ENCODE data around the gene DNM1.

The DNM1 gene

DNA sequence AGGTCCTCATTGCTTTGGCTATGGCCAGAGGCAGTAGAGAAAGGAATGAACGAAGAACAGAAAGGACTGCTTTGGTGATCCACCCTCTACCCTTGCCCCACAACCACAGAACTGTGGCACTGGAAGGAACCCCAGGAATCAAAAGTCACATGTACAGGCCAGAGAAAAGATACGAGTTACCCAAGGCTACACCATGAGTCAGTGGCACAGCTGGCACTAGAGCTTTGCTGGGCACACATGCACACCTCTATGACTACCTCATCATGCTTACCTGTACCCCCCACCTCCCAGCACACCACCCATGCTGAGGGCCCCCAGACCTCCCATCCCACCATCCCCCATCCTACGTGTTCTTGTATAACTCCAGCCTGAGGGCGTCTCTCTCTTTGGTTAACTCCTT is 59.5 kb downstream of the DNM1 start:
- TF ChIP-seq, protein P1, sequence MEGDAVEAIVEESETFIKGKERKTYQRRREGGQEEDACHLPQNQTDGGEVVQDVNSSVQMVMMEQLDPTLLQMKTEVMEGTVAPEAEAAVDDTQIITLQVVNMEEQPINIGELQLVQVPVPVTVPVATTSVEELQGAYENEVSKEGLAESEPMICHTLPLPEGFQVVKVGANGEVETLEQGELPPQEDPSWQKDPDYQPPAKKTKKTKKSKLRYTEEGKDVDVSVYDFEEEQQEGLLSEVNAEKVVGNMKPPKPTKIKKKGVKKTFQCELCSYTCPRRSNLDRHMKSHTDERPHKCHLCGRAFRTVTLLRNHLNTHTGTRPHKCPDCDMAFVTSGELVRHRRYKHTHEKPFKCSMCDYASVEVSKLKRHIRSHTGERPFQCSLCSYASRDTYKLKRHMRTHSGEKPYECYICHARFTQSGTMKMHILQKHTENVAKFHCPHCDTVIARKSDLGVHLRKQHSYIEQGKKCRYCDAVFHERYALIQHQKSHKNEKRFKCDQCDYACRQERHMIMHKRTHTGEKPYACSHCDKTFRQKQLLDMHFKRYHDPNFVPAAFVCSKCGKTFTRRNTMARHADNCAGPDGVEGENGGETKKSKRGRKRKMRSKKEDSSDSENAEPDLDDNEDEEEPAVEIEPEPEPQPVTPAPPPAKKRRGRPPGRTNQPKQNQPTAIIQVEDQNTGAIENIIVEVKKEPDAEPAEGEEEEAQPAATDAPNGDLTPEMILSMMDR (conservative IDR thresholded peaks at IDR 0.05; ENCODE audit: low read depth) = no peak
- ChIA-PET CTCF (interaction anchor here (3.5 kb wide), 1 partner anchor 8 kb away, joined by 18 read pairs; no protein-coding TSS in a partner anchor), POLR2A (ENCODE audit: low non-redundant PET) (no interaction called here)
- H3K27ac ChIP-seq = peak overlapping the region; percentile 12
- DNase-seq (ENCODE audit: low spot score) = no peak

DNA sequence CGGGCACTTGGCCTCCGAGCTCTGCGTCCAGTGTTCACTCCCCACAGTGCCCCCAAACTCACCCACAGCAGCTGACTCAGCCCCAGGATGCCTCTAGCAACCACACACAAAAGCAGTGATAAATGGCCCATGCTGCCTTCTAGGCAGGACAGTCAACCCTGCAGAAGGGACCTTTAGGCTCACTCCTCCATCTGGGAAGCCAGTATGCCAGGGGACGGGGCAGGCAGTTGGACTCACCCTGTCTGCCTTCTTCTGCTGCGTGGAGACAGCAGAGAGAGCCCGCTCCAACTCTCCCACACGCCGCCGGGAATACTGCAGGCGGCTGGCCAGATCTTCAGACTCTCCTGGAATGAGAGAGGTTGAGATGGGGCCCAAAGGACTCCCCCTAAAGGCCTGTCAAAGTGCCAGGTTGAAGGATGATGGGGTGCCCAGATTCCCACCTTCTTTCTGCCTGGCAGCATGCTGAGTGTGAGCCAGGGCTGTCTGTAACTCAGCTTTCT is 62.2 kb downstream of the DNM1 start:
- TF ChIP-seq, protein P1 (conservative IDR thresholded peaks at IDR 0.05; ENCODE audit: low read depth) = no peak
- H3K27ac ChIP-seq = peak overlapping the region; percentile 3; the same call in 1 of the 2 replicates
- ChIA-PET POLR2A (ENCODE audit: low non-redundant PET) (no interaction called here), CTCF (interaction anchor here (0.6 kb wide), 1 partner anchor 186 kb away, joined by 4 read pairs; no protein-coding TSS in a partner anchor)
- DNase-seq (ENCODE audit: low spot score) = no peak

DNA sequence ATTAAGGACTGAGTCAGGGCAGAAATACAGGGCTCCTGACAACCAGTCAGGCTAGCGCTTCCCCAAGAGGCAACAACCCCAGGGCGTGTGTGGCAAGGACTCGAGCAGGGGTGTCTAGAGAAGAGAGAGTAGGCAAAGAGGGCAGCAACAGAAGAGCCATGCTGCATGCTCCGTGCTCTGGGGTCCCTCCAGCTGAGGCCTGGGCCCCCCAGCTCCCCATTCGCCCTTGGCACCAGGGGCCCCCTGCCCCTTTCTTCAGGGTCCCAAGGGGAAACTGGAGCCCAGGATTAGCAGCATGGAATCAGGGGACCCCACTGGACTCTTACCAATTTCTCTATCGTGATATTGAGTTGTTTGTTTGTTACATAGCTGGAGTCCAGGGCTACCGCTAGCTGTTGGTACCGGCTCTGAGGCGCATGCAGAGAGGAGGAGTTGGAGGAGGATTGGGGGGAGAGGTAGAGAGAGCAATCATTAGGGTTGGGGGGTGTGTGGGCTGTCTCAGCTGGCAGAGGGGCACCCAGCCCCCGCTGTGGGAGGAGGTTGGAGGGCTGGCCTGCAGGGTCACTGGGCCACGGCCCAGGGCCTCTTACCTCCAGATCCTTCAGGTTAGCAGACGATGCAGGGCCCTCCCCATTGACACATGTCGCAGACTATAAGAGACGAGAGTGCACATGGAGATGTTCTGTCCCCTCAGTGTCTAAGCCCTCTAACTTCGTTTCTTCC is 63.9 kb downstream of the DNM1 start:
- DNase-seq (ENCODE audit: low spot score) = no peak
- peak overlapping the region; percentile 2; the same call in 1 of the 2 replicates for H3K27ac ChIP-seq
- TF ChIP-seq, protein P1 (conservative IDR thresholded peaks at IDR 0.05; ENCODE audit: low read depth) = no peak
- POLR2A ChIA-PET (ENCODE audit: low non-redundant PET) = no interaction called here
- CTCF ChIA-PET = no interaction called here

DNA sequence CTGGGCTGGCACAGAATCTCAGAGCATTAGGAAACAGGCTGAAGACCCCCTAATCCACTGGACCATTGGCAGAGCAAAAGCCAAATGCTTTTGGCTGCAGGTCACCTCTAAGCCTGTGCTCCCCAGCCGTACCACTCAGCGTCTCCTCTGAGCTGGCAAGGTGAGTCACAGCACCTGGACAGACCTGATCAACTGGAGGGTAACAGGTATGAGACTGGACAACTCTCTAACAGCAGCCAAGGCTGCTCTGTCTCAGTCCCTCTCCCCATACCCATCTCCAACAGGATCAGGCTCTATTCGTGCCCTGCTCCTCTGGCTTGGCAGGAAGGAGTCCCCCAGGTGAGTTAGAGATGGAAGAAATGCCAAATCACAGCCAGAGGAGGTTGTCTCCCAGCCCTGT is 67.9 kb downstream of the DNM1 start:
- H3K27ac ChIP-seq = peak overlapping the region; percentile 22
- ChIA-PET POLR2A (ENCODE audit: low non-redundant PET) (interaction anchor here (0.5 kb wide), 1 partner anchor 154 kb away, joined by 3 read pairs; no protein-coding TSS in a partner anchor), CTCF (interaction anchor here (1.1 to 2.3 kb wide), 3 partner anchors 16 to 168 kb away, joined by 3 to 9 read pairs (median 6); no protein-coding TSS in a partner anchor)
- peak; percentile 92 for DNase-seq (ENCODE audit: low spot score)
- TF ChIP-seq, protein P1 (conservative IDR thresholded peaks at IDR 0.05; ENCODE audit: low read depth) = no peak

DNA sequence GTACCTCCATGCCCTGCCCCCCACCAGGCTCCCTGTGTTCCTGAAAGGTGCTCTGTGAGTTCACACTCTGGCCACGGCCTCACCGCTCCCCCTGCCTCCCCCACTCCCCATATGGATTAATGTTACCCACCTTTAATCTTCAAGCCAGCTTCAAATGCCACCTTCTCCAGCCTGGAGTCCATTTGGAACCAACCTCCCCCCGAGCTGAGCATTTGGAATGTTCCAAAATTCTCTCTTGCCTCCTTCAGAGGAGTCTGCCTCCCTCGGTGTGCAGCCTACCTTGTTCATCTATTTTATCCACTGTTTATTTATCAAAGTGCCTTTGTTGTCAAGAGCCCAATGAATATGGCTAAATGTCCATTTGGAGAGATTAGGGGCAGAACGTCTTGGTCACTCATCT is 68.3 kb downstream of the DNM1 start:
- CTCF ChIA-PET = interaction anchor here (0.6 to 2.3 kb wide), 4 partner anchors 17 to 363 kb away, joined by 3 to 9 read pairs (median 4); no protein-coding TSS in a partner anchor
- TF ChIP-seq, protein P1 (conservative IDR thresholded peaks at IDR 0.05; ENCODE audit: low read depth) = no peak
- POLR2A ChIA-PET (ENCODE audit: low non-redundant PET) = interaction anchor here (0.5 kb wide), 1 partner anchor 154 kb away, joined by 3 read pairs; no protein-coding TSS in a partner anchor
- DNase-seq (ENCODE audit: low spot score) = no peak
- peak overlapping the region; percentile 22 for H3K27ac ChIP-seq

DNA sequence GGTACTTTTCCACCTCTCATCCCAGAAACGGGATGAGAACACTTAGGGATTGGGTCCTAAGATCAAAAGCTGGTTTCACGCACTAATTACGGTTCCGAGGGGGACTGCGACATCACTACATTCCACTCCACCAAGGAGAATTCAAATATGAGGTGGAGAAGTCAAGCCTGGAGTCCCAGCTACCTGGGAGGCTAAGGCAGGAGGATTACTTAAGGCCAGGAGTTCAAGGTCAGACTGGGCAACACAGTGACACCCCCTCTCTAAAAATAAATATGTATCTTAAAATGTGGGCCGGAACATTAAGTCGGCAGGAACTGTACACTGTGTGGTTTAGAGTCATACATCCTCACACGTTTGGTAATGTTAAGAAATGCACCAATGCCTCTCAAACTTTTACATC is 71.1 kb downstream of the DNM1 start:
- H3K27ac ChIP-seq = no peak overlapping the region
- DNase-seq (ENCODE audit: low spot score) = no peak
- ChIA-PET CTCF (no interaction called here), POLR2A (ENCODE audit: low non-redundant PET) (no interaction called here)
- TF ChIP-seq, protein P1 (conservative IDR thresholded peaks at IDR 0.05; ENCODE audit: low read depth) = no peak

All from RWPE1 (cell line).